K562 (cell line): ENCODE measurements around the gene TNPO2. TPM values are rescaled to one million over a fixed set of nuclear protein-coding genes. Genes with fewer than 3 reads are reported as not detected.

ENCODE experiments used
- ATAC-seq: fragments of 200-7000 bp; cut with Tn5 transposase; 3 replicates; pipeline ENCODE4 v1.9.1; 2020; ENCODE audit warnings: moderate library complexity
- BruUV-seq: library from RNA; stranded (reverse); fragments of 400-500 nt; replicated peaks from 2 replicates; lab custom pipeline; 2021; lab: Mats Ljungman, UMichigan
- CTCF ChIA-PET: fragments of 300-600 bp; formaldehyde crosslinking; extraction: SDS; loops from one replicate; lab custom pipeline; 2021; ENCODE audit warnings: low intra/inter-chr PET ratio; lab: Yijun Ruan, JAX
- POLR2A ChIA-PET: fragments of 300-600, 350-650 bp; sonication (Branson Sonifier 250); formaldehyde crosslinking; extraction: SDS; loops from one replicate; lab custom pipeline; 2021; ENCODE audit warnings: antibody characterized with exemption, inconsistent platforms; lab: Yijun Ruan, JAX
- DNase-seq, 4 experiments: peaks; one replicate each; pipeline versions ENCODE4 v3.0.0 to v3.0.0-alpha.2; 2011 to 2018; ENCODE audit warnings: low spot score in 3 of 4, mixed read lengths in 3 of 4; ENCODE audit errors: extremely low read depth in 1 of 4
- FAIRE-seq: peaks from 2 replicates; lab custom pipeline; 2011; peaks lifted over from hg19 to GRCh38; lab: Jason Lieb, UNC
- H2AFZ ChIP-seq: 2 replicates; pipeline ENCODE4 v1.6.0; 2011; ENCODE audit warnings: low read depth, low read length, control low read depth, inconsistent platforms
- H3K27ac ChIP-seq: fragments of 200-600 bp; 3 replicates; pipeline ENCODE4 v1.8.0; 2011; ENCODE audit warnings: low read depth, mild to moderate bottlenecking, control low read depth, inconsistent platforms, low read length, moderate library complexity, mixed read lengths; ENCODE audit errors: extremely low read depth
- H3K27me3 ChIP-seq, 2 experiments: fragments of 300-600 bp in 1 of 2; 2 replicates in 1 of 2; 3 replicates in 1 of 2; pipeline versions ENCODE4 v1.6.0 to v1.8.0; 2011; ENCODE audit warnings: inconsistent platforms in 2 of 2, low read length in 2 of 2, mild to moderate bottlenecking in 1 of 2, mixed read lengths in 1 of 2, moderate library complexity in 1 of 2; ENCODE audit not compliant: control insufficient read depth in 2 of 2, insufficient read depth in 2 of 2
- H3K36me3 ChIP-seq: fragments of 300-600 bp; 3 replicates; pipeline ENCODE4 v1.8.0; 2011; ENCODE audit warnings: mild to moderate bottlenecking, low read length, inconsistent platforms; ENCODE audit not compliant: control insufficient read depth, insufficient read depth
- H3K4me1 ChIP-seq, 2 experiments: fragments of 200-600 bp in 1 of 2; replicated peaks in 1 of 2; 2 replicates in 1 of 2; 3 replicates in 1 of 2; pipeline versions ENCODE4 v1.5.1 to v1.8.0; 2011; ENCODE audit warnings: inconsistent platforms in 2 of 2, low read length in 2 of 2, mild to moderate bottlenecking in 1 of 2, mixed read lengths in 1 of 2, moderate library complexity in 1 of 2; ENCODE audit not compliant: control insufficient read depth in 2 of 2, insufficient read depth in 2 of 2
- H3K4me2 ChIP-seq: 2 replicates; pipeline ENCODE4 v1.6.1; 2011; ENCODE audit warnings: low read length, control low read depth, inconsistent platforms, mixed read lengths; ENCODE audit not compliant: insufficient read depth
- H3K4me3 ChIP-seq: fragments of 200-600 bp; sonication (generic), shearing (Covaris generic); 2 replicates; pipeline ENCODE4 v1.5.1; 2016; ENCODE audit warnings: control low read depth, inconsistent platforms
- H3K79me2 ChIP-seq: fragments of 200-600 bp; 3 replicates; pipeline ENCODE4 v1.8.0; 2011; ENCODE audit warnings: low read length, inconsistent platforms; ENCODE audit not compliant: control insufficient read depth, insufficient read depth
- H3K9ac ChIP-seq, 2 experiments: 2 replicates each; pipeline versions ENCODE4 v1.6.0 to v1.6.1; 2011; ENCODE audit warnings: low read depth in 2 of 2, low read length in 2 of 2, control low read depth in 1 of 2, inconsistent platforms in 1 of 2, mild to moderate bottlenecking in 1 of 2, mixed read lengths in 1 of 2; ENCODE audit not compliant: insufficient read depth in 1 of 2
- H3K9me1 ChIP-seq: one replicate; pipeline ENCODE4 v1.6.0; 2011; ENCODE audit warnings: inconsistent platforms, mild to moderate bottlenecking, low read length, moderate library complexity; ENCODE audit not compliant: control insufficient read depth, insufficient read depth
- H3K9me3 ChIP-seq: replicated peaks from 2 replicates; pipeline ENCODE4 v1.5.1; 2011; ENCODE audit warnings: low read depth, low read length, inconsistent platforms; ENCODE audit not compliant: control insufficient read depth, insufficient read depth
- H4K20me1 ChIP-seq: replicated peaks from 2 replicates; pipeline ENCODE4 v1.6.1; 2011; ENCODE audit warnings: low read length, inconsistent platforms, mixed read lengths; ENCODE audit not compliant: control insufficient read depth, insufficient read depth
- E2F4 ChIP-seq: sonication (generic); formaldehyde crosslinking; IDR thresholded peaks from 2 replicates; pipeline ENCODE4 v1.8.0; 2022; ENCODE audit warnings: mild to moderate bottlenecking, low read depth, missing genetic modification reagents
- KDM2B ChIP-seq: fragments of 250-450 bp; sonication (Bioruptor Pico); IDR thresholded peaks from 2 replicates; pipeline ENCODE4 v1.8.0; 2021; ENCODE audit warnings: mild to moderate bottlenecking, moderate library complexity
- ZBTB40 ChIP-seq, 2 experiments: fragments of 450-650 bp in 1 of 2; sonication (generic) in 1 of 2; formaldehyde crosslinking in 1 of 2; IDR thresholded peaks; 2 replicates each; pipeline versions ENCODE4 v1.7.1 to v1.9.0; 2016 to 2022; ENCODE audit warnings: inconsistent platforms in 1 of 2, mild to moderate bottlenecking in 1 of 2, missing genetic modification reagents in 1 of 2
- WGBS: fragments of 100-300 bp; shearing (Covaris generic); methylation state at CpG from one replicate; pipeline ENCODE4 v1.1.6; 2016; ENCODE audit warnings: low coverage, mixed read lengths; ENCODE audit not compliant: insufficient coverage; ENCODE audit errors: missing lambda C conversion rate; 5-methylcytosine and 5-hydroxymethylcytosine counted together
- in situ Hi-C: fragments of 300-500 bp; cut with MboI; formaldehyde crosslinking; loops from 4 replicates; pipeline ENCODE4 v1.15.0; 2018; ENCODE audit warnings: inconsistent platforms, mixed read lengths
- intact Hi-C: fragments of 100-400 bp; cut with micrococcal nuclease; formaldehyde crosslinking; loops from 2 replicates; pipeline ENCODE4 v1.14.2; 2022
- polyA plus RNA-seq, 8 experiments: library from polyadenylated mRNA; depleted of rRNA in 4 of 8; stranded (reverse) in 5 of 8; unstranded in 3 of 8; fragments of >200 nt; fragmentation: Nextera tagmentation in 2 of 8; fragmentation: Illumina TruSeq in 1 of 8; extraction: Ambion mirVana in 2 of 8; extraction: Trizol in 1 of 8; gene quantifications; 2 replicates each; pipeline versions ENCODE4 v1.2.1 to v1.2.3, GENCODE V29; 2011 to 2014; ENCODE audit warnings: inconsistent platforms in 1 of 8, missing spikeins in 1 of 8
- total RNA-seq, 7 experiments: library from RNA; depleted of rRNA in 6 of 7; stranded (reverse); fragments of >200 nt in 6 of 7; fragmentation: Illumina TruSeq in 2 of 7; extraction: Trizol in 2 of 7; gene quantifications; 2 replicates each; pipeline versions ENCODE4 v1.2.1 to v1.2.3, GENCODE V29; 2011 to 2021; ENCODE audit warnings: low replicate concordance in 1 of 7

TNPO2 gene
- total and polyA plus RNA-seq, 9 of the 15 experiments (the other 6 are each of a cell fraction or from before 2014, with no cell fraction given) = 6.0 to 126 (median 53.8) TPM

GRCh38 chr19:12667731-12668302, 55.9 kb downstream of the TNPO2 start:
- intact Hi-C loops = no loop called here
- Histone ChIP-seq H3K27ac (no peak overlapping the region; the same call in 2 of the 3 replicates), H3K9me3 (no peaks in the 10 kb centered on the region), H3K4me1 (peaks cover 18 to 56% of the 10 kb centered on the region in 2 experiments; a peak in 4 of 5 replicates), H3K4me2 (peak overlapping the region; percentile 88), H2AFZ (no peak overlapping the region), H3K9me1 (no peaks in the 10 kb centered on the region), H3K9ac (peak overlapping the region; percentile 88 to 100; a peak in 1 of 4 replicates), H3K27me3 (no peaks in the 10 kb centered on the region), H3K4me3 (peak overlapping the region; percentile 74), H3K36me3 (peaks cover 33% of the 10 kb centered on the region; the same call in 2 of the 3 replicates), H4K20me1 (peaks cover 5% of the 10 kb centered on the region; the same call in 1 of the 2 replicates), H3K79me2 (peaks cover 34% of the 10 kb centered on the region)
- in situ Hi-C loops = no loop called here
- ATAC-seq (no peak), FAIRE-seq (peak; percentile 19), DNase-seq (no peak)
- WGBS = 70% methylated on average over 2 of the region's 4 CpGs
- POLR2A ChIA-PET = interaction anchor here (0.9 to 4.7 kb wide), 2 partner anchors 12 to 303 kb away, joined by 4 to 39 read pairs; partner anchors contain the start of genes DHPS and ZNF442
- CTCF ChIA-PET = no interaction called here
- BruUV-seq = no TSS peak
- TF ChIP-seq E2F4 (CRISPR knock-in tag) (peak; percentile 1; the same call in 1 of the 2 replicates), KDM2B (no peak), ZBTB40 (IDR thresholded peaks at IDR 0.05) (peak; percentile 80), ZBTB40 (CRISPR knock-in tag; IDR thresholded peaks at IDR 0.05) (peak; percentile 86)
